Fibroblast of skin of left quadriceps (primary cell): ENCODE data around the gene LYSMD1.
A peak's percentile ranks its signal among the peaks of the same experiment; 100 is the strongest.

Experiments used
- DNase-seq, 2 experiments: peaks; one replicate each; pipeline ENCODE4 v3.0.0-alpha.2; 2013; ENCODE audit warnings: low read depth in 2 of 2

Gene LYSMD1

DNA sequence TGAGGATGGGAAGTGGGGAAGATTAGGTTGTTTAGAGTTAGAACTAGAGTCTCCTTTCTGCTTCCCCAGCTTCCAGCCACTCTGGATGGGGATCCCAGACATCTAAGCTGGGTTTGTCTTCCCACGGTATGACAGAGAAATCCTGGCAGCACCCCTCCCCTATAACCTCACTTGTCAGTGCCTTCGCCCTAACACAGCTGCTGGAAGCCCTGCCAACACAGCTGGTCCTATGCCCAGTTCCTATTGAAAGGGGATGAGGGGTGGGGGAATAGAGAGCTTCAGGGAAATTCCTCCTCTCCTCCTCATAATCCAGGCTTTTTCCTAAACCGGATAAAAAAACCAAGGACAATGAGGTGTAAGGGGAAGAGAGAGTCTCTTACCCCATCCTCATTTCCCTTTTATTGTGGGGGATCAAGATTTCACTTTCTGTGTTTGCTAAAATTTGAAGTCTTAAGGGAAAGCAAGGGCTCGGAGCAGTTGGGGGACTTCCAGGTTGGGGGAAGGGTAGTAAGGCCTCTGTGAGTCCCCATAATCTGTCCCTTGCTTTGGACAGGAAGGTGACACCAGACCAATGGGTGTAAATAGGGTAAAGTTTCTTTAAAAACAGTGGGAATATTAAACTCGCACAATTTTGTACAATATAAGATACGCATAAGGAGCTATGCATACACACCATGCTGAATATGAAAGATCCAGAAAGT, 9.5 kb upstream of the LYSMD1 start:
- no peak for DNase-seq

DNA sequence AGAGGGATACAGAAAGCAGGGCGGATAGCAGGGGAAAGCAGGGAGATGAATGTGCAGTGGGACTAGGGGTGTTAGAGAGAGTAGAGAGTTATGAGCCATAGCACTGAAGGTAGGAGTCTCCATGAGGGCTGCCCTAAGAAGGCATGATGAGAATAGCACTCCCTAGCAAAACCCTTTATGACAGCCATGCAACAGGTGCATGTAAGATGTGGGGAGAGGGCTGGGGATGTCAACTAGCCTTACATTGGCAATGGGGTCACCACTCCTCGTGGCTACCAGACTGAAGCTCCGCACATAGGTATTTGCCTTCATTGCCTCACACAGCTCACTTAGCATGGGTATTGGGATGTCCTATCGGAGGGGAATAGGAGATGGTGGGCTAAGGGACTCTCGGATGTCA, 5.5 kb upstream of the LYSMD1 start:
- DNase-seq: no peak

- DNase-seq: no peak
These were observed 1.4 kb upstream of the LYSMD1 start for GRCh38 chr1:151167116-151167515.

DNA sequence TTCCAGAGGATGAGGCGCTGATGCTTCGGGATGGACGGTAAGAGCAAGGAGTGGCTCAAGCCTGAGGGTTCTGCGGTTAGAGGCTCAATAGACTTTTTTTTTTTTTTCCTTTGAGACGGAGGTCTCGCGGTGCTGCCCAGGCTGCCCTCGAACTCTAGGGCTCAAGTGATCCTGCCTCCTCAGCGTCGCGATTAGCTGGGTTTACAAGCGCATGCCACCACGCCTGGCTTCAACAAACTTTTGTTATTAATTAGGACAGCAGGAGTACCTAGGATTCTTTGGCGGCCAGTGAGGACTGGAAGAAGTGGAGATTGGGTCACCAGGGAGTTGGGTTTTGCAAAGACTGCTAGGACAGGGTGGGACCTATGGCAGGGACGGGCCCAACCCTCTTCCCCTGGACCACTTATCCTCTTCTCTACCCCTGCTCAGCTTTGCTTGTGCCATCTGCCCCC, 829 bp upstream of the LYSMD1 start:
- DNase-seq: peak; percentile 14 to 27

- peak; percentile 30 to 36 for DNase-seq
These were observed 393 bp downstream of the LYSMD1 start for GRCh38 chr1:151165281-151165737.

GRCh38 chr1:151164732-151165280, 896 bp downstream of the LYSMD1 start:
- DNase-seq: no peak

GRCh38 chr1:151159373-151159772, 6.3 kb downstream of the LYSMD1 start:
- no peak for DNase-seq

DNA sequence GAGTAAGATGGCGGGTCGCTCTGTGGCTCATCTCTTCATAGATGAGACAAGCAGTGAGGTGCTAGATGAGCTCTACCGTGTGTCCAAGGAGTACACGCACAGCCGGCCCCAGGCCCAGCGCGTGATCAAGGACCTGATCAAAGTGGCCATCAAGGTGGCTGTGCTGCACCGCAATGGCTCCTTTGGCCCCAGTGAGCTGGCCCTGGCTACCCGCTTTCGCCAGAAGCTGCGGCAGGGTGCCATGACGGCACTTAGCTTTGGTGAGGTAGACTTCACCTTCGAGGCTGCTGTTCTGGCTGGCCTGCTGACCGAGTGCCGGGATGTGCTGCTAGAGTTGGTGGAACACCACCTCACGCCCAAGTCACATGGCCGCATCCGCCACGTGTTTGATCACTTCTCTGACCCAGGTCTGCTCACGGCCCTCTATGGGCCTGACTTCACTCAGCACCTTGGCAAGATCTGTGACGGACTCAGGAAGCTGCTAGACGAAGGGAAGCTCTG, 6.9 kb downstream of the LYSMD1 start:
- DNase-seq: no peak

DNA sequence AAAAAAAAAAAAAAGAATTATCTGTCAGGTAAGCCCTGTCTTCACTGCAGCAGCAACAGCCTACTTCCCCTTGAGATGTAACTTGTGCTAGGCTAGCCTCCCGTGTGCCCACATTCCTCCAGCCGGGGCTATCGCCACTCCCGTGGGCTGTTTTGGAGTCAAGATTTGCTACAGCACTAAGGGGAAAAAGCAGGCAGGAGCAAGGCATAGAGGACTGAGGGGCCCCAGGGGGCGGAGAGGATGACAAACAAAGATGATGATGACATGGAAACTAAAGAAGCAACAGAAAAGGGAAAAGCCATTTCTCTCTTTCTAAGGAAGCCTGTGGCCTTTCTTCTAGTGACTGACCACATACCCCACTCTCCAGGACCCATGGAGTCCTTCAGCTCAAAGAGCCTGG, 7.4 kb downstream of the LYSMD1 start:
- DNase-seq: no peak

DNA sequence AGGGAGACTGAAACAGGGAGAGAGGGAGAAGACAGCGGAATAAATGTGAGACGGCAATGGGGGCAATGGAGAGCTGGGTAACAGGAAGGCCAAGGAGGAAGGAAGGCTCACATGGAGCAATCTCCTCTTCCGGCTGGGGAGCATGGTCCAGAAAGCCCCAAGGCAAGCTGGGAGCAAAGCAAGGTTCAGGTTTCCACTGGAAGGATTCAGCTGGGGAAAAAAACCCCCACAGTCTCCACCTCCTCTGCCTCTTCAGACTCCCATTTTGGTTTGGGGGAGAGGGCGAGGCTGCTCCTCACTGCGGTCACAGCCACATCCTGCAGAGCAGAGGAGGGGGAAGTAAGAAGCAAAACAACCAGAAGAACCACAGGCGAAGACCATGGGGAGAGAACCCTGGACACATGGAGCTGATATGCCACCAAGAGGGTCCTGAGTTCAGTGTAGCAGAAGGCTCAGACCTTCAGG, 8.6 kb downstream of the LYSMD1 start:
- DNase-seq: no peak

- no peak for DNase-seq
These were observed 9.2 kb downstream of the LYSMD1 start, which contains the start of gene TNFAIP8L2 for GRCh38 chr1:151156515-151156819. TNFAIP8L2 (plus strand) TSS chr1:151156649; CDS start chr1:151158698, 2,049 bp downstream.

DNA sequence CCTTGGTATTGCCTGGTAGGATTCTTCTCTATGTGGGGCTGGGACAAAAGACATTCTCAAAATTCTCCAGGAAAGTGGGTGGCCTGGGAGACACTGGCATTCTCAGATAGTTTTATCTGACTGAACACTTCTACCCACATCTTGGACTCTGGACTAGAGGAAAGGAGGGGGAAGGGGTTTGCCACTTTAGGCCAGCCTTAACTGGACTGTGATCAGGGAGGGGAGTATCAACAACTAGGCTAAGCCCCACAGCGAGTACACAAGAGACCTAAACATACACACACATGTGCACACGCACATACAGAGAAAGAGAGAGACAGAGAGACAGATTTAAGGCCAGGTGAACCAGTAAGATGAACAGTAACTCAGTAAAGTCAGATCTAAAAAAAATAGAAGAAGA, 18.0 kb downstream of the LYSMD1 start:
- DNase-seq: no peak

GRCh38 chr1:151147132-151147503, 18.6 kb downstream of the LYSMD1 start:
- DNase-seq: no peak

GRCh38 chr1:151146412-151147131, 19.1 kb downstream of the LYSMD1 start, which contains the start of gene SEMA6C:
SEMA6C (minus strand) TSS chr1:151146631; CDS start chr1:151142621, 4,010 bp downstream.
- DNase-seq: peak; percentile 68 to 72

DNA sequence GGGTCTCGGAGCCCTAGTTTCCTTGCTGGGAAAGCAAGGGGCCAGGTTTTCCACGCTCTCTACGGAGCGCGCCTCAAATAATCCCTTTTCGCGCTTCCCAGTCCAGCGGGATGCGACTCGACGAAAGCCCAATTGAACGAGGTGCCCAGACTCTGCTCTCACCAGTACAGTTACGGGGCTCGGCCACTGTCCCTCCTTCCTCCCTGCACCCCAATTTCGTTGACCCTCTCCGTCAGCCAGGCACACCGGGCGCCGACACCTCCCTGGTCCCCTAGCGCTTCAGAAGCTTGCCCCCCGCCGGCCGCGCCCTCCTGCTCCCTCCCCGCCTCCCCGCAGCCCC, 19.7 kb downstream of the LYSMD1 start:
- DNase-seq: no peak

GRCh38 chr1:151145304-151146071, 20.2 kb downstream of the LYSMD1 start:
- DNase-seq: no peak

DNA sequence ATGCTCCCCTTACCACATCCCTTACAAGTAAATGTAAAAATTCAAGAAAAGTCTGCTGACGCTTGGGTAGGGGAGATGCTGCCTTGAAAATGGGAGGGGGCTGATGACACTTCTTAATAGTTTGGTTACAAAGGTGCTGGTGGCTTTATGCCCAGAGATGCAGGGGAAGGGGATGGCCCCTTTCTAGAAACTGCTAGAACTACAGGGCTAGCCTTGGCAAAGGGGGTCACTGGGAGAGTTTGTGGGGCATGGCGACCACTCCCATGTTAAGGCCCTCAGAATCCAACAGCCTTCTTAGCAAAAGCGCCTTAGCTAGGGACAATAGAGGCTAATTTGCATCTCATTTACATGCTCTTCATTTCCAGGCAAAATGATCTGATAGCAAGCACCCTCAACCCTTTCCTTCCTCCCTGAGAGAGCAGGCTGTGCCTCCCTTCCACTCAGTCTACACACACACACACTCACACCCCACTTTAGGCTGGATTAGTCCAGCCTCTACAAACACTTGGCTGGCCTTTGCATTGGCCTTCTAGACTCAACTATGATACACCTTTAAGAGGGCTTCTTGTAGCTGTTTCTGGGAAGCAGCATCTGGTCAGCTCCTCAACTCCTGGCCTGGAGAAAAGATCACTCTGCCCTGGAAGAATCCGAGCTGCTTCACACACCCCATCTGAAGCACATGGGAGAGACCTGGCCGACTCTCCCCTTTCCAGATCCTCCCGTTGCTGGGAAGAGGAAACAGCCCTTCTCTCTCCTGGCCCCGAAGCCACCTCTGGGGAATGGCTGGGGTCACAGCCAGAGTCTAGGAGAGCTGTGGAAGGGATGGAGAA, 21.0 kb downstream of the LYSMD1 start:
- no peak for DNase-seq

DNA sequence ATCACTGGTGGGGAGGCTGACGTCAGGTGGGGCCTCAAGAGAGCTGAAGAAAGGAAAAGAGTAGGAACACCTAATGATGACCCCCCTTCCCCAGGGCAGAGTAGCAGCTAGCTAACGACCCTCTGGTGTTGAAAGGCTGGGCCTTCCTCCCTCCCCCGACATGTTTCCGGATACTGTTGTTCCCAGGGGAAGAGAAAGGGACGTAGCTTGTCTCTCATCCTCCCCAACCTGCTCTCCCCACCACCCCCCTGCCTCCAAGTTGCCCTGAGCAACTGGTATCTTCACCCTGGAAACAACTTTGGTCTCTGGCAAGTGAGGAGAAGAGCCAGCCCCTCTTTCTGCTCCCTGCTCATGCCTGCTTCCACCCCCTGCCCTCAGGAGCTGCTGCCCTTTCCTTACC, 21.7 kb downstream of the LYSMD1 start:
- DNase-seq: no peak

DNA sequence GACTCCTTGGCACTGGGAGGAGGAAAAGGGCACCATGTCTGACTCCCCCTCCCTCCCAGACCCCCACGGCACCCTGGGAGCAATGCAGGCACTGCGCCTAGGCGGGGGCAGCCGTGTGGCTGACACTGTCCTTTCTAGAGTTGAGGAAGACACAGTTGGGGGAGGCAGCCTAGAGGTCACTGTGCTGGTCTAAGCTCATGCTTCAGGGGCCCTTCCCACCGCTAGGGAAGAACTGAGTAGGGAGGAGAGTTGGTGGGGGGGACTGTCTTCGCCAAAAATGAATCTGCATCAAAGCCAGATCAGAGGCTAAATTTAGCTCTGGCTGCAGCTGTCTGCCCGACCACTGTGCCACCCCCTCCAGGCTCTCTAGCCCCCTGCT, 22.7 kb downstream of the LYSMD1 start:
- no peak for DNase-seq

DNA sequence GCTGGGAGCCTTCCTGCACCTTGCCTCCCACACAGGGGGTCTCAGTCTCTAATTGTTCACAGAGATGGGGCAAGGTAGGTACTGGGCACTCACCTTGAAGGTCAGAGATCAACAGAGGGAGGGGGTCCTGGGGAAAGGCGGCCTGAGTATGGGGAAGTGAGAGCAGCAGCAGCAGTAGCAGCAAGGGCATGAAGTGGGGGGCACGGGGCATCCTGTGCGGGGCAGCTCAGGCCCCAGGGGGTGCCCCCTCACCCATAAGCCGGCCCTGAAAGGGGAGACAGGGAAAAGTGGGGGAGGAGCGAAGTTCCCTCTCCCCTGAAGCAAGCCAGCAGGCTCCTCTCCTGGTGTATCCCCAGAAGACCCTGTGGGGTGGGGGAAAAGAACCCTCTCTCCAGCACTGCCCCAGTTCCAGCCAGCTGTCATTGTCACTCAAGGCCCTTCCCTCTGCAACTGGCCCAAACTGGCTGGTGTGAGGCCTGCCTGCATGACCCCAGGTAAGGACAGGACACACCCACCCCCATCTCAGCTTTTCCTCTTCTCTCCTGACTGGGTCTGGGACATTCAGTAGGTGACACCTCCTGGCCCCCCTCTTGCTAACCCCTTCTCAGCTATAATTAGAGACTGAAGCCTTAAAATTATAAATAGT, 23.2 kb downstream of the LYSMD1 start:
- no peak for DNase-seq

- no peak for DNase-seq
These were observed 27.9 kb downstream of the LYSMD1 start for GRCh38 chr1:151137789-151138188.
